ENCODE data around the gene ATOH8.
A peak's percentile ranks its signal among the peaks of the same experiment; 100 is the strongest.
"Not testable (repeated sequence)": the region's sequence is repeated elsewhere in the genome, so short reads cannot be mapped to it uniquely, and the experiment has no call there.

Gene ATOH8

GRCh38 chr2:85753525-85754312 lies at the start of gene ATOH8:
ATOH8 (plus strand) TSS chr2:85753991; CDS start chr2:85754190, 199 bp downstream.
- no peak for DNase-seq (ENCODE audit: low read depth)

- DNase-seq (ENCODE audit: low read depth), result no peak
These were observed 49.8 kb upstream of the ATOH8 start for GRCh38 chr2:85704038-85704437.

GRCh38 chr2:85704800-85705679 lies 48.8 kb upstream of the ATOH8 start:
- no peak for DNase-seq (ENCODE audit: low read depth)

- DNase-seq (ENCODE audit: low read depth), result no peak
These were observed 48.1 kb upstream of the ATOH8 start for GRCh38 chr2:85705680-85706039.

- no peak for DNase-seq (ENCODE audit: low read depth)
These were observed 47.7 kb upstream of the ATOH8 start for GRCh38 chr2:85706063-85706462.

GRCh38 chr2:85706599-85707296 lies 47.0 kb upstream of the ATOH8 start:
- DNase-seq (ENCODE audit: low read depth), result no peak

GRCh38 chr2:85707304-85707703 lies 46.5 kb upstream of the ATOH8 start:
- peak; percentile 17 for DNase-seq (ENCODE audit: low read depth)

GRCh38 chr2:85708641-85709040 lies 45.1 kb upstream of the ATOH8 start:
- DNase-seq (ENCODE audit: low read depth), result no peak

- no peak for DNase-seq (ENCODE audit: low read depth)
These were observed 44.4 kb upstream of the ATOH8 start for GRCh38 chr2:85709401-85709811.

GRCh38 chr2:85710687-85711577 lies 42.9 kb upstream of the ATOH8 start:
- DNase-seq (ENCODE audit: low read depth), result no peak

GRCh38 chr2:85711578-85712060 lies 42.2 kb upstream of the ATOH8 start:
- no peak for DNase-seq (ENCODE audit: low read depth)

- no peak for DNase-seq (ENCODE audit: low read depth)
These were observed 41.5 kb upstream of the ATOH8 start for GRCh38 chr2:85712336-85712735.

GRCh38 chr2:85712849-85713612 lies 40.8 kb upstream of the ATOH8 start:
- no peak for DNase-seq (ENCODE audit: low read depth)

GRCh38 chr2:85713836-85714235 lies 40.0 kb upstream of the ATOH8 start:
- no peak for DNase-seq (ENCODE audit: low read depth)

- not testable (repeated sequence) for DNase-seq (ENCODE audit: low read depth)
These were observed 39.4 kb upstream of the ATOH8 start for GRCh38 chr2:85714421-85714820.

- DNase-seq (ENCODE audit: low read depth), result no peak
These were observed 39.0 kb upstream of the ATOH8 start for GRCh38 chr2:85714841-85715240.

GRCh38 chr2:85716346-85716914 lies 37.4 kb upstream of the ATOH8 start:
- no peak for DNase-seq (ENCODE audit: low read depth)

GRCh38 chr2:85717308-85718008 lies 36.3 kb upstream of the ATOH8 start:
- DNase-seq (ENCODE audit: low read depth), result no peak

- DNase-seq (ENCODE audit: low read depth), result no peak
These were observed 35.8 kb upstream of the ATOH8 start for GRCh38 chr2:85718009-85718391.
